Measurements from ENCODE around the gene GNAI2.
"Not testable (repeated sequence)": the region's sequence is repeated elsewhere in the genome, so short reads cannot be mapped to it uniquely, and the experiment has no call there.

Gene GNAI2

DNA sequence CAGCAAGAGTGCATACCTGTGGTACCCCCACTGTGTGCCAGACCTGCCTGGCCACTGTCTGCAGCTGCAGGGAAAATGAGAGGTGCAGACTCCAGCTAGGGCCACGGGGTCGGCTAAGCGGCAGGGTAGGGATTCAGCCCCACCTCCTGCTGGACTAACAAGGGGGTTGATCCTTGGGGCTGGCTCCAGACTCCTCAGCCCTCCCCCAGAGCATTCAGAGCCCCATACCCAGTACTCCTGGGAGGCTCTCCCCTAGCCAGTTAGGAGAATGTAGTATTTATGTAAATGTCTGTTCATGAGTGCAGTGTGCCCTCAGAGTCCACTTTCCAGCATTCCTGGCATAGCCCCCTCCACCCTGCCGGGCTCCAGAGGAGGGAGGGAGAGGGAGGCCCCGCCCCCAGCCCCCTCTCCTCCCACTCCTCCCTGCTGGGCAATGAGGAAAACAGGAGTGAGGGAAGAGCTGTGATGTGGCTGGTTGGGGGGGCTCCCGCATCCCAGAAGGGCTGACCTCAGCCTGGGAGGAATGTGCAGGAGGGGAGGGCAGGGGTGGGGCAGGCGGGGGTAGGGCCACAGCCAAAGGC is 28.5 kb downstream of the GNAI2 start:
- no peak for DNase-seq (ENCODE audit: low read depth in 2 of 2)

DNA sequence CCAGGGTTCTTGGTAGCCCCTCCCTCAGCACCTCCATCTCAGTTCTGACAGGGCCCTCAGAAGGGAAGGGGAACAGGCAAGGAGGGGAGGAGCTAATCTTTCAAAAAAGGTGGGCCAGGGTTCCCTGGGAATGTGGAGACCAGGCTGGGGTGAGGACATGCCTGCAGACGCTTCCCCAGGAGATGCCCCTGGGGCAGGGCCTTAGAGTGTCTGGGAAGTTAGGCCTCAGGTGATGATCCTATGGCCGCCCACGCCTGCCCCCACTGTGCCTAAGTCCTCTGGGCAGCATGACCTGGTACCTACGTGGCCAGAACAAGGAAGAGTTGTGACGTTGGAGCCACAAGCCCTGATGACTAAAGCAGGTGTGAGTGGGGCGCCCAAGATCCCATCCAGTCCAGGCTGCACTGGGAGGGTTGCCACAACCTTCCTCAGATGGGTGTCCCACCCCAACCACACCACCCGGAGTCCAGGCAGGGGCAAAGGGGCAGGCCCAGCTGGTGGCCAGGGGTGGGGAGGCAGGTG is 29.0 kb downstream of the GNAI2 start:
- DNase-seq (ENCODE audit: low read depth in 2 of 2): no peak

DNA sequence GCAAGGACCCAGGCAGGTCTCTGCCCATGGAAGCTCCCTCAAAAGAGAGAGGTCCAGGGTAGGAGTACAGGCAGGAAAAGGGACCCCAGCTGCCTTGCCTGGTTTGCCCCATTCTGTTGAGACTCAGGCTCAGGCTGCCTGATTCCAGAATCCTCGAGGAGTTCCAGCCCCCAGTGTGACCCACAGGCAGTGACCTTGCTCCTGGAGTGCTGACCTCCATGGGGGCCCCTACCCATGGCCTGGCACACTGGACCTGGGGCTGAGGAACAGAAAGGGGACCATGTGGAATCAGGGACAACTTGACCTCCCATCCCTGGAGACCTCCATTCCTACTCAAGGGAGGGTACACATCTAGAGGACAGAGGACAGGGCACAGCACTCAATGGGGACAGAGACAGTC is 29.6 kb downstream of the GNAI2 start:
- DNase-seq (ENCODE audit: low read depth in 2 of 2): no peak

DNA sequence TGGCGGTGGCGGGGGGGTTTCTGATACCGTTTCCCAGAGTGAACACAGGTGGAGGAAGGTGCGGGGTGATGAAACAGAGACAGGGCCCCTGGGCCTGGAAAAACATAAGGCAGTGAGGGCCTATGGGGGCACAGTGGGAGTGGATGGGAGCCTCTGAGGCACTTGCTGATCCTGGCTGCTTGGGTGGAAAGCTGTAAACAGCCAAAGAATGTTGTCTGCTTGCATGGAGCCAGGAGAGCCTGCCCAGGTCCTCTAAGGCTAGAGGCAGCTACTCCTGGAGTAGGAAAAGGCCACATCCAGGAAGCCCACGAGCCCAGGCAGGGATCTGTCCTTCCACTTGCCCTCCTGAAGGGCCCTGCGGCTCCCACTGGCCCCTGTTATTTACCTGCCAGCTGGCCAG is 30.0 kb downstream of the GNAI2 start:
- DNase-seq (ENCODE audit: low read depth in 2 of 2): no peak

DNA sequence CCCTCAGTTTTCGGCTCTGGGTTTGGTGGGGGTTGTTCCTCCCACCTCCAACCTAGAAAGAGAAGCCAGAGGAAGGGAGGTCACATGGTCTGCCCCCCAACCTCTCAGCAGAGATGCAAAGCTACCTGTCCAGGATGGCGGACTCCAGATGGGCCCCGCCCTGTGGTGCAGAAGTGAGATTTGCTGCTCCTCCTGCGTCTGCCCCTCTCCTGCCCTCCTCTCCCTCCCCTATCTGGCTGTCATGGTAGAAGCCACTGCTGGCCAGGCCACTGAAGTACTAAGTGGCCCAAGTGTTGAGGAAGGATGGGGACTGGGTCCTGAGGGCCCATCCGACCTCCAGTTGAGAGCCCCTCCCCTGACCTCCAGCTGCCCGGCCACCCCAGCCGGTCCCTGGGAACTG is 30.8 kb downstream of the GNAI2 start:
- no peak for DNase-seq (ENCODE audit: low read depth in 2 of 2)

DNA sequence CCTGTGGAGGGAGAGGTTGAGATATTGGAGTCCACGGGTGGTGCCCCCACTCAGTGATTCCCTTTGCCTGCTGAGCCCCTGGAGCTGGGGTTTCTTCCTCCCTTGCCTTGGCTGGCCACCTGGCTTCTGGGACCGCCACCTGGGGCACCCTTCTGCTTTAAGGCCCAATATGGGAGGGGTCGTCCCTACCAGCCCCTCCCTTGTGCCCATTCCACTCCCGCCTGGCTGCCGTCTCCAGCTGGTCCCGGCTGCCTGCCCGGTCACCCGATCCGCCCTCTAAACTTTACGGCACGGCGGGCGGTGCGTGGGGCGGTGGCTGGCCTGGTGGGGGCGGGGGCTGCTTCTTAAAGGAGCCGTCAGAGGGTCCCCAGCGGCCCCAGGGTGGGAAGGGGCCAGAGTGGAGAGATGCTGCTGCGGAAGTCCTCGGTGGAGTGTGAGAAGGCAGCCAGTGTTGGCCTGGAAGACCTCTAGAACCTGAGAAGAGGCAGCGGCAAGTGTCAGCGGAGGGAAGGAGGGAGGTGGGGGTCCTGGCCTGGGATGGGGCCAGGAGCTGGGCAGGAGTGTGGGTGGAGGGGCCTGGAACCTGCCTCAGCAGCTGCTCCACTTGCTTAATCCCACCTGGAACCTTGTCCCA is 31.4 kb downstream of the GNAI2 start:
- DNase-seq (ENCODE audit: low read depth in 2 of 2): no peak

DNA sequence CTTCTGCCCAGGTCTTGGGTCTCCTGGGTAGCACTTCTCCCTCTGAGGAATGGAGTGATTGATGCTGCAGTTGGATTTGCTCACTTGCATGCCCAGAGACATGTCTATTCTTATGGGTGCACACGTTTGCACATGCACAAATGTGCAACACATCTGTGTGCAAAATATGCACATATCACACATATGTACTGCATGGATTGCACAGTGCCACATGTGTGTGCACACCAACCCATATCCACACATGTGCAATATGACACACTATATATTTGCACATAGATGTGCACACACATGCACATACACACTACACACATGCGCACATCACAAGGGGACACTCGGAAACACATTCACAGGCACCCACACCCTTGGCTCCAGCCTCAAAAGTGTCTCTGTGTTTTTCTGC is 32.3 kb downstream of the GNAI2 start:
- DNase-seq (ENCODE audit: low read depth in 2 of 2): no peak

DNA sequence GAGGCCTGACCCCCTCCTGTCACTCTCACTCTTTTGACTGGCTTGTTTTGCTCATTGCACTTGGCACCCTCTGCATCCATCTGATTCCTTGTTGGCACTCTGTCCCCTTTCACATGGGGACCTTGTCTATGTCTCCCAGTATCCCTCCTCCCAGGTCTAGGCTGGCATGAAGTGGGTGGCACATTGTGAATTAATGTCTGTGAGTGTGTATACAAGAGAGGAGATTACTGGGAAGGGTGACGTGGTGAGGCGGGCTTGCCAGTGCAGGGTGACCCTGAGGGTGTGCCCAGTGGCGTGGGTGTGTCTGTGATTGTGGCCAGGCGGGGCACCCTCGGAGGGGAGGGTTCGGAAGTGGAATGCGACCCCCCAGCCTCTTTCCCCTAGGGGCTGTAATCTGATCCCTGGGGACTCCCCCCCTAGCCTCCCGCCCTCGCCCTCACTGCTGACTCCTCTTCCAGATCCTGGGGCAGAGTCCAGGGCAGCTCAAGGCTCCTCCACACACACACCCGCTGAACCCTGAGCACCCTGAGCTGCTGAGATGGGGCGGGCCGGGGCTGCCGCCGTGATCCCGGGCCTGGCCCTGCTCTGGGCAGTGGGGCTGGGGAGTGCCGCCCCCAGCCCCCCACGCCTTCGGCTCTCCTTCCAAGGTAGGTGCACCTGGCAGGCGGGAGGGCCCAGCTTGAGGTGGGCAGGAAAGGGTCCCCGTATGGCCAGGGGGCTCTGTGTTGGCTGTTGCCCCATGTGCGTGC is 32.9 kb downstream of the GNAI2 start, which contains the start of gene SEMA3B:
Gene SEMA3B (plus strand): TSS at position 445 of the 749 bp plus-strand sequence. CDS start 94 bp downstream, at position 539.
- DNase-seq (ENCODE audit: low read depth in 2 of 2): no peak

DNA sequence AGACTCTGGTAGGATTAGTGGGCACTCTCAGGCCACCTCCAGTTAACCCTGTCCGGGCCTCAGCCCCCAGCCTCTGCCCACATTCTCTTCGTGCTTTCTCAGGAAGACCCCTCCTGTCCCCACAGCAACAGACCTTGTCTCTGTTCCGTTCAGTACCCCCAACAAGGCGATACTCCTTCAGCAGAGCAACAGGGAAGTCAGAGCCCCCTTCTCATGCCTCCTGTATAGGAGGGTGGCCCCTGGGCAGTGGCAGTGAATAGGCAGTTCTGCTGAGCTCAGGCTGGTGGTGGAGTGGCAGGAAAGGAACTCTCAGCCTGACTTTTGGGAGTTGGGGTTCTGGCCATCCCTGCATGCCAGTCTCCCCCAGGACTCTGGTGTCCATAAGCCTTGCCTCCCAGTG is 33.5 kb downstream of the GNAI2 start:
- no peak for DNase-seq (ENCODE audit: low read depth in 2 of 2)

DNA sequence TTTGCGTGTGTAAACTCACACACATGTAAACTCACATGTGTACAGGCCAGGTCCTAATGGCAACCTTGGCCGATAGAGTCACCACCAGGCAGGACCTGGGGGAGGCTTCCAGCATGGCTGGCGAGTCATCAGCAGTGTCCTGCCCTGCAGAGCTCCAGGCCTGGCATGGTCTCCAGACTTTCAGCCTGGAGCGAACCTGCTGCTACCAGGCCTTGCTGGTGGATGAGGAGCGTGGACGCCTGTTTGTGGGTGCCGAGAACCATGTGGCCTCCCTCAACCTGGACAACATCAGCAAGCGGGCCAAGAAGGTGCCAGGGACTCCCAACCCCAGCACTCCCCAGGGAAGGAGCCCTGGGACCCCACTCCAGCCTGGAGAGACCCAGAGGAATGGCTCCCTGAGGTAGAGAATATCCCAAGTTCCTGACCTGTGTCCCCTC is 34.0 kb downstream of the GNAI2 start:
- DNase-seq (ENCODE audit: low read depth in 2 of 2): no peak

DNA sequence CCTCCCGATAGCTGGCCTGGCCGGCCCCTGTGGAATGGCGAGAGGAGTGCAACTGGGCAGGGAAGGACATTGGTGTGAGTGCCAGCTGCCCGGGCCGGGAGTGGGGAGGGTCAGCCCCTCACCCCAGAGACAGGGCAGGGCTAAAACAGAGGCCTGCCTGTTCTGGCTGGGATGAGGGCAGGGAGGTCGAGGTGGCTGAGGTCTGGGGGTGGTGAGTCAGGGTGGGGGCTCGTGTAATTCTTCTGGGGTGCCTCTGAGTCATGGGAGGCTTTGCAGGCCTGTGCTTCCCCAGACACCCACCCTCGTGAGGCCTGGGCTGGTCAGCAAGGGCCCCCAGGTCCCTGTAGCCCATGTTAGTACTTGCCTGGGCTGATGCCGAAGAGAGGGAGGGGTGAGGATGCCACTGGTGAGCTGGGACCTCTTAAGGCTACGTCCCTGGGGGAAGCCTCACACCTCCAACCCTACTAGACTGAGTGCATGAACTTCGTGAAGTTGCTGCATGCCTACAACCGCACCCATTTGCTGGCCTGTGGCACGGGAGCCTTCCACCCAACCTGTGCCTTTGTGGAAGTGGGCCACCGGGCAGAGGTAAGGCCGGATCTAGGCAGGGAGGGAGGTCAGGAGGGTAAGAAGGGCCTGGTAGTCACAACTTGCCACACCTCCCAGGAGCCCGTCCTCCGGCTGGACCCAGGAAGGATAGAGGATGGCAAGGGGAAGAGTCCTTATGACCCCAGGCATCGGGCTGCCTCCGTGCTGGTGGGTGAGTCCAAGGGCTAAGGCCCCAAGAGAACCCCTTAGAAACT is 34.6 kb downstream of the GNAI2 start:
- DNase-seq (ENCODE audit: low read depth in 2 of 2): no peak

DNA sequence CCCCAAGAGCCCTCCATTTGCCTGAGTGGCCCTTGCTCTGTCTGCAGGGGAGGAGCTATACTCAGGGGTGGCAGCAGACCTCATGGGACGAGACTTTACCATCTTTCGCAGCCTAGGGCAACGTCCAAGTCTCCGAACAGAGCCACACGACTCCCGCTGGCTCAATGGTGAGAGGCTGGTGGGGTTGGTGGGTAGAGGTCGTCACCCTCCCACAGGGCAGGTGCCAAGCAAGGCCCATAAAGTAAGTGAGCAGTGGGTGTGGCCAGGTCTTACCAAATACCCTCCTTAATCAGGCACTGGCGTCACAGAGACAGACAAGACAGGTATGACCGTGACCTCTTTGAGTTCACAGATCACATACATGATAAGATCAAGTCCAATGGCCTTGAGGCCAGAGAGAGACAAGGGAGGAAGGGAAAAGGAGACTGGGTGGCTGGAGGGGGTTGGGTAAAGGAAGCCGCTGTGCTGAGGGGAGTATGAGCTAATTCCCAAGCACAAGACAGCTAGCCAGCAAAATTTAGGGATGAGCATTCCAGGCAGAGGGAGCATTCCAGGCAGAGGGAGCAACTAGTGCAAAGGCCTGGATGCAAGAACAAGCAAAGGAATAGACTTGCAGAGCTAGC is 35.4 kb downstream of the GNAI2 start:
- no peak for DNase-seq (ENCODE audit: low read depth in 2 of 2)

DNA sequence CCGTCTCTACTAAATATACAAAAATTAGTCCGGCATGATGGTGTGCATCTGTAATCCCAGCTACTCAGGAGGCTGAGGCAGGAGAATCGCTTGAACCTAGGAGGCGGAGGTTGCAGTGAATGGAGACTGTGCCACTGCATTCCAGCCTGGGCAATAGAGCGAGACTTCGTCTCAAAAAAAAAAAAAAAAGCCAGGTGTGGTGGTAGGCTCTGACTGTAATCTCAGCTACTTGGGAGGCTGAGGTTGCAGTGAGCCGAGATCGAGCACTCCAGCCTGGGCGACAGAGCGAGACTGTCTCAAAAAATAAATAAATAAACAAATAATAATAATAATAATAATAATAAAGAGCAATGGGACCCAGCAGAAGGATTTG is 36.5 kb downstream of the GNAI2 start:
- not testable (repeated sequence) for DNase-seq (ENCODE audit: low read depth in 2 of 2)

DNA sequence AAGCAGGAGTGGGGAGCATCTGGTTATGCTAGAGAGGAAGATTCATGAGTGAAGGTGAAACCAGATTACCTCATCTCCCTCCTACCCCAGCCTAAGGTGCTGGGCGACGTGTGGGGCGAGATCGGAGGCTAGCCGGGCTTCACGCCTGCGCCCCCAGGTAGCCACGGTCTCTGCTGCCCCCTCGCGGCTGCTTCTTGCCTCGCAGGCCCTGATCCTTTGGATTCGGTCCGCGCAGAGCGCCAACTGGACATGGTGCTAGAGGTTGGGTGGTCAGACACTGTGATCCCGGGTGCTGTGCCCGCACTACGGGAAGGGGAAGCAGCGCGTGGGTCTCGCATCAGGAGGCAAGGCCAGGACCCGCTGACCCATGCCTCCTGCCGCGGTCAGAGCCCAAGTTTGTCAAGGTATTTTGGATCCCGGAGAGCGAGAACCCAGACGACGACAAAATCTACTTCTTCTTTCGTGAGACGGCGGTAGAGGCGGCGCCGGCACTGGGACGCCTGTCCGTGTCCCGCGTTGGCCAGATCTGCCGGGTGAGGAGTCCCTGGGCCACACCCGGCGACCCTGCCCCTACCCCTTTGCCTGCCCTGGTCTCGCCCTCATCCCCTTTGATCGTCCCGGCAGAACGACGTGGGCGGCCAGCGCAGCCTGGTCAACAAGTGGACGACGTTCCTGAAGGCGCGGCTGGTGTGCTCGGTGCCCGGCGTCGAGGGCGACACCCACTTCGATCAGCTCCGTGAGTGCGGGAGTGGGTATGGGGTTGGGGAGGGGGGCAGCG is 37.1 kb downstream of the GNAI2 start:
- DNase-seq (ENCODE audit: low read depth in 2 of 2): peak; percentile 69 to 90

DNA sequence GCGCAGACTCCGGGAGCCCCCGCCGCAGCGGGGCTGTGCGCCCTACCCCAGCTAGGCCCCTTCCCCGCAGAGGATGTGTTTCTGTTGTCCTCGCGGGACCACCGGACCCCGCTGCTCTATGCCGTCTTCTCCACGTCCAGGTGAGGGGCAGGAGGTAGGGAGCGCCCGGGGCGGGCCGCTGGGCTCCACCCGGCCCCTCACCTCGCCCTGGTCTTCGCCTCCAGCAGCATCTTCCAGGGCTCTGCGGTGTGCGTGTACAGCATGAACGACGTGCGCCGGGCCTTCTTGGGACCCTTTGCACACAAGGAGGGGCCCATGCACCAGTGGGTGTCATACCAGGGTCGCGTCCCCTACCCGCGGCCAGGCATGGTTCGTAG is 37.7 kb downstream of the GNAI2 start:
- no peak for DNase-seq (ENCODE audit: low read depth in 2 of 2)

DNA sequence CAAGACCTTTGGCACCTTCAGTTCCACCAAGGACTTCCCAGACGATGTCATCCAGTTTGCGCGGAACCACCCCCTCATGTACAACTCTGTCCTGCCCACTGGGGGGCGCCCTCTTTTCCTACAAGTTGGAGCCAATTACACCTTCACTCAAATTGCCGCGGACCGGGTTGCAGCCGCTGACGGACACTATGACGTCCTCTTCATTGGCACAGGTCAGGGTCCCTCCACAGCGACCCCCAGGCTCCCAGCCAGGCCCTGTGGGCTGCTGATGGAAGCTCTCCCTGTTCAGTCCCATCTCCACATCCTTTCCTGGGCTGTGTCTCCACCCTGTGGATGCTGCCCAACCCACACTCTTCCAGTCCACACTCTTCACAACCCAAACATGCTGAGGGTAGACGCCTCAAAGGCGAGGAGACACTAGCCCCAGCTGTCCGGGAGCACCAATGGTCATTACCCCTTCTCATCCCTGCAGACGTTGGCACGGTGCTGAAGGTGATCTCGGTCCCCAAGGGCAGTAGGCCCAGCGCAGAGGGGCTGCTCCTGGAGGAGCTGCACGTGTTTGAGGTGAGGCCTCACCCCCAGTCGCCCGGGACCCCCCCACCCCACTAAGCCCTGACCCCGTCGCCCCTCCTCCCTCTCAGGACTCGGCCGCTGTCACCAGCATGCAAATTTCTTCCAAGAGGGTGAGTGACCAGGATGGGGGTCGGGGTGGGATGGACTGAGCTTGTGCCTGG is 38.5 kb downstream of the GNAI2 start:
- peak; percentile 32 to 56 for DNase-seq (ENCODE audit: low read depth in 2 of 2)

DNA sequence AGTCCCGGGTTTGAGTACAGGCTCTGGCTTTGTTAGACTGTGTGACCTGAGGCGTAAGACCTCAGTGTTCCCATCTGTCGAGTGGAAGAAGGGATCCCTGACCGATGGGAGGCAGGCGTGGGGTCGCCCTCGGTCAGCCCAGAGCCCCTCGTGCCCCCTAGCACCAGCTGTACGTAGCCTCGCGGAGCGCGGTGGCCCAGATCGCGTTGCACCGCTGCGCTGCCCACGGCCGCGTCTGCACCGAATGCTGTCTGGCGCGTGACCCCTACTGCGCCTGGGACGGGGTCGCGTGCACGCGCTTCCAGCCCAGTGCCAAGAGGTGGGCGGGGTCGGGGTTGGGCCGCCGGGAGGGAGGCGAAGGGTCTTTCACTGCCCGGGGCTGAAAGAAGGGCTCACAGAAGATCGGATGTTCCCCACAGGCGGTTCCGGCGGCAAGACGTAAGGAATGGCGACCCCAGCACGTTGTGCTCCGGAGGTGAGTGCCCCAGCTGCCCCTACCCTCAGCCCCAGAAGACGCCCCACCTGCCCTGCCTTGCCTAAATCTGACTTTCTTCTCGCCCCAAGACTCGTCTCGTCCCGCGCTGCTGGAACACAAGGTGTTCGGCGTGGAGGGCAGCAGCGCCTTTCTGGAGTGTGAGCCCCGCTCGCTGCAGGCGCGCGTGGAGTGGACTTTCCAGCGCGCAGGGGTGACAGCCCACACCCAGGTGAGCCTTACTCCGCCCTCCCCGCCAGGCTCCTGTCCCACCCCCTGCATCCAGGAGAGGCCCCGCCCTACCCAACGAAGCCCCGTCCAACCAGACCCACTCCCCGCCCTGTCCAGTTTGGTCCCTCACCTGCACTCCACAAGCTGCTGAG is 39.4 kb downstream of the GNAI2 start:
- DNase-seq (ENCODE audit: low read depth in 2 of 2): no peak

DNA sequence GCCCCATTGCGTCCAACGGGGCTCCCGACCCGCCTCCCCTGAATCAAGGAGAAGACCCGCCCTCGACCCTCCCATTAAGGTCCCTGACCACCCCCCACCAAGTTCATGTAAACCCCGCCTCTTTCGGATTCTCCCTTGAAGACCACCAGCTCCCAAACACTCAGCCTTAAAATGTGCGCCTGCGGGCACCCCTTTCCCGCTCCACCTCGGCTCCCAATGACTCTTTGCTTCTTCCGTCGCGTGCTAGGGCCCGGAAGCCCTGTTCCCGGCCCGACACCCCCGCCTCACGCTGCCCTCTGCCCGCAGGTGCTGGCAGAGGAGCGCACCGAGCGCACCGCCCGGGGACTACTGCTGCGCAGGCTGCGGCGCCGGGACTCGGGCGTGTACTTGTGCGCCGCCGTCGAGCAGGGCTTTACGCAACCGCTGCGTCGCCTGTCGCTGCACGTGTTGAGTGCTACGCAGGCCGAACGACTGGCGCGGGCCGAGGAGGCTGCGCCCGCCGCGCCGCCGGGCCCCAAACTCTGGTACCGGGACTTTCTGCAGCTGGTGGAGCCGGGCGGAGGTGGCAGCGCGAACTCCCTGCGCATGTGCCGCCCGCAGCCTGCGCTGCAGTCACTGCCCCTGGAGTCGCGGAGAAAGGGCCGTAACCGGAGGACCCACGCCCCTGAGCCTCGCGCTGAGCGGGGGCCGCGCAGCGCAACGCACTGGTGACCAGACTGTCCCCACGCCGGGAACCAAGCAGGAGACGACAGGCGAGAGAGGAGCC is 40.2 kb downstream of the GNAI2 start:
- no peak for DNase-seq (ENCODE audit: low read depth in 2 of 2)

DNA sequence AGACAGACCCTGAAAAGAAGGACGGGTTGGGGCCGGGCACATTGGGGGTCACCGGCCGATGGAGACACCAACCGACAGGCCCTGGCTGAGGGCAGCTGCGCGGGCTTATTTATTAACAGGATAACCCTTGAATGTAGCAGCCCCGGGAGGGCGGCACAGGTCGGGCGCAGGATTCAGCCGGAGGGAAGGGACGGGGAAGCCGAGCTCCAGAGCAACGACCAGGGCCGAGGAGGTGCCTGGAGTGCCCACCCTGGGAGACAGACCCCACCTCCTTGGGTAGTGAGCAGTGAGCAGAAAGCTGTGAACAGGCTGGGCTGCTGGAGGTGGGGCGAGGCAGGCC is 40.7 kb downstream of the GNAI2 start:
- no peak for DNase-seq (ENCODE audit: low read depth in 2 of 2)
